ENCODE measurements around the gene KIRREL3.
A peak's percentile ranks its signal among the peaks of the same experiment; 100 is the strongest.

The KIRREL3 gene

DNA sequence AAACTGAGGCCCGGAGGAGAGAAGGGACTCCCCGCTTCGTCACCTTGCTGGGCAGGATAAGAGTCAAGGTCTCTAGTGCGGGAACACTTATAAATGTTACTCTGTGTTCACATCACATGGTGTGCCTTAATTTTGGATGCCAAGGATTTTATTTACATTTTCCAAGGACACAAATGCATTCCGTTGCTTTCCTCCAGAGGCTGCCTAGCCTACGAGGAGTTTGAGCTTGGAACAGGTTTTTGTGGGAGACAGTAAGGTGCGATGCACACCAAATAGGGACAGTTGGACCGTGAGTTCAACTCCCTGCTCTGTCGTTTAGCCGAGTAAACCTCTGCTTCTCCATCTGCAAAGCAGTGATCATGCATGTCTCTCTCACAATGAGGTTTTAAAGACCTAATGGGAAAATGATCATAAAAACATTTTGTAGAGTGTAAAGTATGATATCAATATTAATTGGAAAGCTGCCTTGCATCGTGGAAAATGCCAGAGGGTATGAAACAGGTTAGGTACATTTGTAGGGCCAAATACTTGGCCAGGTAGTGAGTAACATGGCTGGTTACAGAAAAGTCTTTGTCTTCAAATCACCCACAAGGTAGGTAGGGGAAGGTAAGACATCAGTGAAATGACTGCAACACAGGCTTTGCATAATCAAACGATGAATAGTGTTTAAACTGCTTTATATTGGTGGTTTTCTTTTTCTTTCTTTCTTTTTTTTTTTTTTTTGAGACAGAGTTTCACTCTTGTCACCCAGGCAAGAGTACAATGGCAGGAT is 583.3 kb downstream of the KIRREL3 start:
- DNase-seq (ENCODE audit: low spot score), result no peak

DNA sequence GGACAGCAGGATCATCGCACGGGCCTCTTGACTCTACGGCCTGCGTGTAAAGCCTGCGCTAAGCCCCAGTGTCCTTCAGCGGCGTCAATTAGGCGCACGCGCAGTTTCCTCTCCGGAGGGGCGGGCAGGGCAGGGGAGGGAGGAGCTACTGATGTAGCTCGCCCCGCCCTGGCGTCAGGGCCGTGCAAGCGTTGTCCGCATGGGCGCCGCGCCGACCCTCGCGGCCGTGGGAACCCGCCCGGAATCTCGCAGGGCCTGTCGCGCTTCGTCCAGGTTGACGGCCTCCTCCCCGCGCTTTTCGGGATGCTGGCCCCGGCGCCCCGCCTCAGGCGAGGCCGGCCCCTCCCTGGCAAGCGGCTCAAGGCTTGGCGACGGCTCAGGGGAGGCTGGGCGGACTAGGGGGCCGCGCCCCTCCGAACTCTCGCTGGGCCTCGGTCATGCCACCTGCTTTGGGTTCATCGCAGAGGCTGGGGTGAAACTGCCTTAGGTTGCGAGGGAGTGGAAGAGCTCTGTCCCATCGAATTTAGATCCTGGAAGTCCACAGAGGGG is 584.0 kb downstream of the KIRREL3 start:
- DNase-seq (ENCODE audit: low spot score), result peak; percentile 76

DNA sequence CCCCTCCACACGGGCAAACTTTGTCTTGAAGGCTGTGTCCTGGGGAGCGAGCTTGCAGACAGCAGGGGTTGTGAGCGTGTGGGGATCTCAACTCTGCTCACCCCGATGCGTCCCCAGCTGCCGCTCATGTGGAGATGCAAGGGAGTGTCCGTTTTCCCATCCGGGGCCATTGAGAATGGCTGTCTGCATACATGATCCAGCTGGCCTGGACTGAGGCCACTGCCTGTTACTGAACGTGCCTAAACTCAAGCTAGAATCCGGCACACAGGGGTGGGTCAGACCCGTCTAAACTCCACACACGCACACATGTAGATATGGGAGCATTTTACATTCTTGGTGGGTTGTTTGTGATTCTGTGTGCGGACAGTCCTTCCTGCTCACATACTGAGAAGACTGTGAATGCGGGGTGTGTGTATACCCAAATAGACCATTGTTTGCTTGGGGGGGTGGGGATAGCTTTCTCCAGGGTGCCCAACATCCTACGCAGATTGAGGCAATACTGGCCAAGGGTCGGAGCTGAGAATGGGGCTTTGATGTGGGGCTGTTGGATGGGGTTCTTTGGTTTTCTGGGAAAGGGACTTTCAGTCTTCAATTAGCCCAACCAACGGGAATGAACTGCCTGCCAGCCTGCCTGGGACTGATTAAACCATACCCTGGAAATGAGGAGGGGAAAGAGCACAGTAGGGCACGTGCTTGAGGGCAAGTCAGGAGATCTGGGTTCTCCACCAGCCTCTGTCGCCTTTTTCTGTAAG is 584.7 kb downstream of the KIRREL3 start:
- no peak for DNase-seq (ENCODE audit: low spot score)

DNA sequence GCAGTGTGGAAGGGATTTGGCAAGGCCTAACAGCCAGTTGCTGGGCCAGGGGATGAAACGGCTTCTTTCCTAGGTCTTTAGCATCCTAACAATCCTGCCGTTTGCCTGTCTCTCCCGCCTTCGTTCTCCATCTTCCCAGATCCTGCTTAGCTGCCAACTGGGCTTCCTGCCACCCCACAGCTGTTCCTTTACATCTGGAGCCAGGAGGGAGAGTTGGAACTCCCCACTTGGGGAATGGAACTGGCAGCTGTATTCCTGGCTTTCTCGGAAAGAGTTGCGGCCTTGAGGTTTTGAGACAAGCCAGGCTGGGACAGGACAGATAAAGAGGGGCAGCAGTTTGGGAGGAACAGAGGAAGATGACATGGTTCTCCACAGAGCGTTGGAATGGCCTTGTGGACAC is 585.4 kb downstream of the KIRREL3 start:
- no peak for DNase-seq (ENCODE audit: low spot score)

DNA sequence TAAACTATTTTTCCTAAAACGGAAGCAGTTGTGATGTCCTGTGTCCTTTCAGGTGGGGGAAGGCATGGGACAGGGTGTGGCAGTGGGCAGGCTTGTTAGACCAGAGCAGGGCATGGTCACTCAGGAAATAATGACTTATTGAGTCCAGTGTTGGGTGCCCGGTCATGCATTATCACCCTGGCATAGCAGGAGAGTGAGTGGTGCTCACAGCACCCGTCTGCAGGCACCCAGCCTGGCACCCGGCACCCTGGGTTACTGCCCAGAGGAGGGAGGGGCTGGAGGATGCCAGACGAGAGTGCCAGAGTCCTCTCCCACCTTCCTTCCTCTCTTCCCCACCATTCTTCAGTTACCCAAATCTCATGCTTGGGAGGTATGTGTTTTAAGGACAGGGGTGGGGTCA is 586.0 kb downstream of the KIRREL3 start:
- no peak for DNase-seq (ENCODE audit: low spot score)

- no peak for DNase-seq (ENCODE audit: low spot score)
Observed at GRCh38 chr11:126413843-126414405, 586.6 kb downstream of the KIRREL3 start.

GRCh38 chr11:126413426-126413825 is 587.1 kb downstream of the KIRREL3 start:
- DNase-seq (ENCODE audit: low spot score), result no peak

DNA sequence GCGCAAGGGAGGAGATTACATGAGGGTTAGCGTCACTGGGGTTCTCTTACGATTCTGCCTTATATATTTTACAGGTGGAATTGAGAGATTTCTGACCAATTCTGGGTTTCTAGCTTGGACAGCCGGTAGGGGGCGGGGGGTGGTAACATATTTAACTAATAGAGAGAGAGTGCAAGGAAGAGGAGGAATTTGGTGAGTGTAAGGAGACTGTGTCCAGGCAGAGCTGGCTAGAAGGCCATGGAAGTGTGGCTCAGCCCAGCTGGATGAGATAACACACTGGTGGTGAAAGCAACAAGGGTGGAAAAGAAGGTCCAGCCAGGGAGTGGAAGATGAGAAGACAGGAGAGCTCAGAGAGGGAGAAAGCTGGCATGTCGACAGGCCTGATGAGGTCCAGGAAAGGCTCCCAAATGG is 588.6 kb downstream of the KIRREL3 start:
- DNase-seq (ENCODE audit: low spot score), result no peak

DNA sequence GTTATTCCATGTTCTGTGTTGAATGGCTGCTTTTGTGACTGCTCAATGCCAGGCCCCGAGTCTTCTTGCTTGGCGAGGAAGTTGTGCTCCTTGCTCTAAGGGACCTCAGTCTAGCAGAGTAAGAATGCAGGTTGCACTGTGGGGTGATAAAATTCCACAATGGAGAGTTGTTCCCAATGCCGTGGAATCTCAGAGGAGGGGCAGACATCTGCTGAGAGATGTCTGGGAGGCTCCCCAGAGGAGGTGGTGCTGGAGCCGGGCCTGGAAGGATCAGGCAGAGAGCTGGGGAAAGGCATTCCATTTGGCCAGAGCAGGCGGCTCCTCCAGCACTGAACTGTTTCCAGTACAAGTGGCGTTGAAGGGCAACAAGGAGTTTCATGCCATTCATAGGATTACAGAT is 589.9 kb downstream of the KIRREL3 start:
- DNase-seq (ENCODE audit: low spot score), result no peak

GRCh38 chr11:126409620-126409985 is 591.0 kb downstream of the KIRREL3 start:
- no peak for DNase-seq (ENCODE audit: low spot score)

DNA sequence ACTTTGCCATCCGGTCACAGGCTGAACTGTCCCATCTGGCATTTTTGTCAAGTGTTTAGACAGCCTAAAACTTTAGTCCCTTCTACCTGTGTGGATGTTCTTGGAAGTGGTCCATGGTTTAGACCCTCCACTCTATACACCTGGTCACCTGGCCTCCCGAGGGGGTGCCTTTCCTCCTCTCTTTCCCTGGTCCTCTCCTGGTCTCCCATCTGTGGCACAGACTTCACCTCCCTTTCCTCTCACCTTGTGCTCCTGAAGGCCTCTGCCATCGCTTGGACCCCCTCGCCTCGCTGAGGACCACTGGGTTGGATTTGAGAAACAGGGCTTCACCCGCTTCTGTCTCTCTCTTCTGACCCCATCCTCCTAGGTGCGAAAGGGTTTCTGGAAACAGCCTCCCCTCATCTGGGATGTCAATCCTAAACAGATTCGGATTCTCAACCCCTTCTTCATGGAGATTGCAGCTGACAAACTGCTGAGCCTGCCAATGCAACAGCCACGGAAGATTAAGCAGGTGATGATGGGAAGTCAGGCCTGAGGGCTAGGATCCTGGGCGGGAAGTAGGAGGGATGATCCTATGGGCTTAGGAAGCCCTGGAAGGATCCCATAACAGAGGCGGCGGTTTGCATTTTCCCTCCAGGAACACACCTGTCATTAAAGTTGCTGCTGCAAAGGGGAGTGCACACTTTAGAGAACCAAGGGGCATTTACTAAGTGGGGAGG is 591.5 kb downstream of the KIRREL3 start:
- no peak for DNase-seq (ENCODE audit: low spot score)

DNA sequence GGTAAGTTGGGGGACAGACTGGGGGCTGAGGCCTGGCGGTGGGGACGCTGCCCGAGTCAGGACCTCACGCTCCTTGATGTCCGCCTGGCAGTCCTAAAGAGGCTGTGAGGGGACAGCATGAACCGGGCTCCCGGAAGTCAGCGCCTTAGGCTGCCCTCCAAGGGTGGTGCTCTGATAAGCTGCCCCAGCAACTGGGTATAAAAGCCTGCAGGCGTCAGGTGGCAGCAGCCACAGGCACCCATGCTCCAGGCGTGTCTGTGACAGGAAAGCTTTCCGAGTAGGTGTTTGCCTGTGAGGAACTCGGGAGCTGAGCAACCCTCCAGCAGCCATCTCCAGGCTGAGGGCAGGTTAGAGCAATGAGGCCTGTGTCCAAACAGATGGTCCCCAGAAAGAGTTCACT is 592.1 kb downstream of the KIRREL3 start:
- no peak for DNase-seq (ENCODE audit: low spot score)

DNA sequence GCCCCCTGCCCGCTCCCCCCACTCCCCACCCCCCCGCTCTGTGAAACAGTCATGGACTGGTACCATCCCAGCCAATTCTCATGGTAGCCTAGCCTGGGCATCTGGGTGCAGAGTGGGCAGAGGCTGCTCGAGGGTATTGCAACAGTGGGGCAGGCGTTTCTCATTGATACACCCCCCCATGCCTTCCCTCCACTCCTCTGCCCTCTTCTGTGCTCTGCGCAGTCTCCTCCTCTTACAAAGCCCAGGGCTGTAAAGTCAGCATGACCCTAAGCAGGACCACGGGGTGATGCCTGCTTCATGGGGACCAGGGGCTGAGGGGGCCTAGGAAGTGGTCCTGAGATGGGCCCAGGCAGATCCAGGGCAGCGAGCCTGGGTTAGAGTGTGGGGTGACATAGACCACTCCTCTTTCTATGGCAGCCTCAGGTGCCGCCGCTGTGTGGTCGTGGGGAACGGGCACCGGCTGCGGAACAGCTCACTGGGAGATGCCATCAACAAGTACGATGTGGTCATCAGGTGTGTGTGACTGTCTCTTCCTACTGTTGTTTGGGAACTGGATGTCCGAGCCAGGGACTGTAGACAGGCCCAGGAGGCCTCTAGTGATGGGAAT is 592.8 kb downstream of the KIRREL3 start:
- DNase-seq (ENCODE audit: low spot score), result no peak

GRCh38 chr11:126407101-126407521 is 593.5 kb downstream of the KIRREL3 start:
- no peak for DNase-seq (ENCODE audit: low spot score)

- DNase-seq (ENCODE audit: low spot score), result no peak
Observed at GRCh38 chr11:126406368-126406767, 594.2 kb downstream of the KIRREL3 start.

DNA sequence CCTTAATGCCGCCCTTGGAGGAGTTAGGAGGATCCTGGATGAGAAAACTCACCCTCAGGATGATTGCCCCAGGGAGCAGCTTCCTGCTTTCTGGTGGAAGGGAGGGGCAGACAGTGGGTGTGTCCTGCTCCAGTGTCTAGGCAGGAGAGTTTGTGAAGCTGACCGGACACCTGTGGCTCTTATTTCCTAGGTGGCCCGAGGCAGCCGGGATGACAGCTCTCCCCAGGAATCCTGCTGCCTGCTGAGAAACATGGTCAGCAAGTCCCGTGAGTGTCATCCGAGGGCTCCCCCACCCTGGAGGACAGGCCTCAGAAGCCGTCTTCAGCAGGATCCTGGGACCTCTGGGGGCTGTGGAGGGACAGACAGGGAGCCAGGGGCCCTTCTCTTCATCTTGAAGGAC is 594.7 kb downstream of the KIRREL3 start:
- no peak for DNase-seq (ENCODE audit: low spot score)

DNA sequence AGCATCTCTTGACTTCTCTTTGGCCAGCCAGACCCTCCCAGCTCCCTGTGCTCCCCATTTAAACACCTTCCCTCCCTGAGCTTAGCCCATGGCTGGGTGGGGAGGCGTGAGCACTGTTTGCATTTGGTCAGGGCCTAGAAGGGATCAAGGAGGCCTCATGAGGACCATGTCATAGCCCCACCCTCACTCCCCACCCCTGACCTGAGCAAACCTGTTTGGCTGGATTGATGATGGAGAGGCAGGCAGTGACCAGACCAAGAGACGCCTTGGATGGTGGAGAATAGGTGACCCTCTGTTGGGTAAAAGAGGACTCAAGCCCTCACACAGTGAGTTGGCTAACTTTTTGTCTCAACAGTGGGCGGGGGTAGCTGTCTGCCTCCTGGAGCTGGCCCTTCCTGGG is 595.2 kb downstream of the KIRREL3 start:
- no peak for DNase-seq (ENCODE audit: low spot score)

DNA sequence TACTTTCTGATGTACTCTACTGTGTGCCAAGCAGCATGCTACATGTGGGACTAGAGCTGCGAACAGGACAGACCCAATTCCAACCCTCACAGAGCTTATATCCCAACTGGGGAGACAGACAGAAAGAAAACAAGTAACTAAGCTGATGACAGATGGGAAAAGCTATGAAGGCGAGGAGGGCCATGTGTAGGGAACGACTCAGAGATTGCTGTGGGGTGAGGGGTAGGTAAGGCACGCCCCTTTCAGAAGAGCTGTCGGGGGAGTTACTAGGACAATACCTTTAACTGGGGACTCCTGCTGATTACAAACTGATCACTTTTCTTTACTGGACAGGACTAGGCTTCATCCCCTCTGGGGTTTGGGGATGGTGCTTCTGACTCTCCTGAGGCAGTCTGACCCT is 596.2 kb downstream of the KIRREL3 start:
- no peak for DNase-seq (ENCODE audit: low spot score)

DNA sequence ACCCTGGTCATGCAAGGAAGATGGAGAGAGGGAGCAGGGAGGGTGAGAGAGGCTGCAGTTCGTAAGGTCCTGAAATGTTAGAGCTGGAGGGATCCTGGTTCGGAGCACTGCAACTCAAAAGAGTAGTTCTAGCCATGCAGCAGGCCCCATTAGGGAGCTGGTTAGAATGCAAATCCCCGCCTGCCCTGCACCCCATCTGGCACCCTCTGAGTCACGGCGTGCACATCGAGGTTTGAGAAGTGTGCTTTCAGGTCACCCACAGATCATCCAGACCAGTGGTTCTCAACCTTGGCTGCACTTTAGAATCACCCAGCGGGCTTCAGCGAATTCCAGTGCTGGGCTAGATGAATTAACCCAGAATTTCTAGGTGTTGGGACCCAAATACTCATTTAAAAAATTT is 596.9 kb downstream of the KIRREL3 start:
- no peak for DNase-seq (ENCODE audit: low spot score)

DNA sequence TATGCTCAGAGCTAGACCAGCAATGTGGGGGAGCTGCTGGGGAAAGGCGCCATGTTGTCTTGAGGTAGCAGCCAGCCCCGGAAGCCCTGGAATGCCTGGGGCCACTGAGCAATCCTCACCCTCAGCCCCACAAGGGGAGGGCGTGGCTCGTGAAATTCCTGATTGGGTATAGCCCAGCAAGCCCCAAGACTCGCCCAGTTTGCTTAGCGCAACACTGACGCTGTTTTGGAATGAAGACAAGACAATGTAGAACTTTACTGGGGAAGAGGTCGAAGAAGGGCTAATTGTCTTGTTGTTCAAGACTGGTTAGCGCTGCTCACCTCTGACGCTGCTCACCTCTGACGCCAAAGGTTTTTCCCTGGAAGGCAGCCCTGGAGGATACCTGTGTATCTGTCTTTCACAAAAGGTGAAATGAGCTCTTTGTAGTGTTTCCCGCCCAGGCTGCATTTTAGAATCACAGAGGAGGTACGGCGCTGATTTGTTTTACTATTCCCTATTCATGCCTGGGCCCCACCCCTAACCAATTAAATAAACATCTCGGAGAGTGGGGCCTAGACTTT is 597.5 kb downstream of the KIRREL3 start:
- DNase-seq (ENCODE audit: low spot score), result no peak

DNA sequence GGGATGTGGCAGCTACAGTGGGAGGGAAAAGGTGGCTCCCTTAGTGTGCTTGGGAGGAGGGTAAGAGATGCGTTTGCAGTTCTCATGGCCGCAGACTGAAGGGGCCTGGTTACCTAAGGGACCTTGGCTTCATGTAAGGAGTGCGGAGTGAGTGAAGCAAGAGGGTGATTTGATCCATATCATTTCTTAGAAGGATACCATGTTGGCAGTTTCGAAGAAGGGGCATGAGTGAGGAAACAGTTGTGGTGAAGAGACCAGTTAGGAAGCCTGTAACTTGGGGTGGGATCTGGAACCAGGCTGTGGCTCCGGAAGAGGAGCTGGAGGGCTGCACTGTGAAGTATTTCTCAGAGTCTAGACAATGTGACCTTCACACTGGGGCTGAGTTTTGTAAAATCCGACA is 600.1 kb downstream of the KIRREL3 start:
- no peak for DNase-seq (ENCODE audit: low spot score)

GRCh38 chr11:126400019-126400418 is 600.6 kb downstream of the KIRREL3 start:
- DNase-seq (ENCODE audit: low spot score), result no peak

All from activated CD4-positive, alpha-beta T cell treated with anti-CD3 and anti-CD28 coated beads, Interleukin-2, Interleukin-4, amounts not matched to agents 100 ng/mL and 50 ng/mL, durations not matched to agents 16 hours and 8 hours (primary cell).